Neural cell (in vitro differentiated cells): ENCODE measurements around the gene L3MBTL4. TPM values are rescaled to one million over a fixed set of nuclear protein-coding genes. Genes with fewer than 3 reads are reported as not detected.

Source experiments
- H2AFZ ChIP-seq: fragments of 200-600, 300-800 bp; sonication (generic), shearing (Covaris generic); 2 replicates; pipeline ENCODE4 v1.6.0; 2014; ENCODE audit warnings: low read depth, mild to moderate bottlenecking, antibody characterized with exemption, low read length, moderate library complexity
- H3F3A ChIP-seq: fragments of 200-600 bp; shearing (Covaris generic); 2 replicates; pipeline ENCODE4 v1.6.1; 2016; ENCODE audit warnings: mild to moderate bottlenecking, moderate library complexity, mixed read lengths, antibody characterized with exemption, low read length; ENCODE audit not compliant: insufficient read depth, poor library complexity, severe bottlenecking
- H3K27ac ChIP-seq: fragments of 200-600, 300-800 bp; sonication (generic), shearing (Covaris generic); 2 replicates; pipeline ENCODE4 v1.5.1; 2014; ENCODE audit warnings: mild to moderate bottlenecking, low read length, moderate library complexity
- H3K27me3 ChIP-seq: fragments of 300-800, 200-600 bp; sonication (generic), shearing (Covaris generic); 2 replicates; pipeline ENCODE4 v1.6.0; 2014; ENCODE audit warnings: mild to moderate bottlenecking, low read depth, low read length, moderate library complexity; ENCODE audit not compliant: insufficient read depth
- H3K36me3 ChIP-seq: fragments of 300-800, 200-600 bp; sonication (generic), shearing (Covaris generic); 2 replicates; pipeline ENCODE4 v1.5.1; 2014; ENCODE audit warnings: mild to moderate bottlenecking, antibody characterized with exemption, low read length, moderate library complexity; ENCODE audit not compliant: insufficient read depth
- H3K4me2 ChIP-seq: fragments of 300-800, 200-600 bp; sonication (generic), shearing (Covaris generic); 2 replicates; pipeline ENCODE4 v1.6.0; 2014; ENCODE audit warnings: mild to moderate bottlenecking, low read length
- H3K4me3 ChIP-seq: fragments of 300-800, 200-600 bp; sonication (generic), shearing (Covaris generic); 2 replicates; pipeline ENCODE4 v1.5.1; 2014; ENCODE audit warnings: mild to moderate bottlenecking, low read length, moderate library complexity
- H3K79me2 ChIP-seq: fragments of 200-600 bp; shearing (Covaris generic); replicated peaks from 2 replicates; pipeline ENCODE4 v1.6.0; 2014; ENCODE audit warnings: mild to moderate bottlenecking, low read length, moderate library complexity; ENCODE audit not compliant: insufficient read depth
- H3K9ac ChIP-seq: fragments of 300-800, 200-600 bp; sonication (generic), shearing (Covaris generic); 2 replicates; pipeline ENCODE4 v1.6.1; 2016; ENCODE audit warnings: mild to moderate bottlenecking, low read length, mixed read lengths
- H3K9me2 ChIP-seq: fragments of 200-600 bp; shearing (Covaris generic); 2 replicates; pipeline ENCODE4 v1.6.1; 2016; ENCODE audit warnings: mild to moderate bottlenecking, low read length, mixed read lengths; ENCODE audit not compliant: insufficient read depth
- H3K9me3 ChIP-seq: fragments of 200-600, 300-800 bp; sonication (generic), shearing (Covaris generic); 2 replicates; pipeline ENCODE4 v1.6.1; 2016; ENCODE audit warnings: mild to moderate bottlenecking, mixed run types, low read length, moderate library complexity, mixed read lengths
- H4K20me1 ChIP-seq: fragments of 200-600 bp; shearing (Covaris generic); 2 replicates; pipeline ENCODE4 v1.6.1; 2016; ENCODE audit warnings: mild to moderate bottlenecking, mixed run types; ENCODE audit not compliant: insufficient read depth
- CTCF ChIP-seq: fragments of 450-650 bp; IDR thresholded peaks from 2 replicates; pipeline ENCODE4 v1.5.1; 2014; ENCODE audit warnings: antibody characterized with exemption, mild to moderate bottlenecking, moderate library complexity; ENCODE audit not compliant: poor library complexity, severe bottlenecking
- EP300 ChIP-seq: fragments of 450-650 bp; conservative IDR thresholded peaks from 2 replicates; pipeline ENCODE4 v1.6.1; 2014; ENCODE audit warnings: antibody characterized with exemption, mild to moderate bottlenecking, moderate library complexity; ENCODE audit not compliant: poor library complexity, severe bottlenecking
- EZH2 ChIP-seq: fragments of 200-600, 300-800 bp; shearing (Covaris generic), sonication (generic); IDR thresholded peaks from 2 replicates; pipeline ENCODE4 v1.6.1; 2014; ENCODE audit warnings: antibody characterized with exemption, low read length, borderline replicate concordance, mild to moderate bottlenecking; ENCODE audit not compliant: insufficient read depth, poor library complexity, severe bottlenecking
- MXI1 ChIP-seq: fragments of 450-650 bp; conservative IDR thresholded peaks from 2 replicates; pipeline ENCODE4 v1.6.1; 2014; ENCODE audit warnings: antibody characterized with exemption, mild to moderate bottlenecking; ENCODE audit not compliant: poor library complexity, severe bottlenecking
- POLR2AphosphoS5 ChIP-seq: IDR thresholded peaks from 2 replicates; pipeline ENCODE4 v1.6.1; 2012
- RAD21 ChIP-seq: fragments of 450-650 bp; conservative IDR thresholded peaks from 2 replicates; pipeline ENCODE4 v1.6.1; 2014; ENCODE audit warnings: antibody characterized with exemption, mild to moderate bottlenecking, moderate library complexity
- REST ChIP-seq: IDR thresholded peaks from 2 replicates; pipeline ENCODE4 v1.6.1; 2012; ENCODE audit warnings: borderline replicate concordance
- SMC3 ChIP-seq: fragments of 450-650 bp; conservative IDR thresholded peaks from 2 replicates; pipeline ENCODE4 v1.6.1; 2014; ENCODE audit warnings: antibody characterized with exemption, mild to moderate bottlenecking, moderate library complexity; ENCODE audit not compliant: poor library complexity
- TAF1 ChIP-seq: IDR thresholded peaks from 2 replicates; pipeline ENCODE4 v1.6.1; 2012; ENCODE audit warnings: low read depth
- polyA plus RNA-seq: library from polyadenylated mRNA; depleted of rRNA; stranded (reverse); fragments of >200 nt; gene quantifications from 2 replicates; pipeline ENCODE4 v1.2.3, GENCODE V29; 2014

L3MBTL4 gene
- polyA plus RNA-seq, 1 donor from 2014 or later = 0.90 TPM

- H3K79me2 ChIP-seq = no peaks in the 10 kb centered on the region
- no peaks in the 10 kb centered on the region for H3K27me3 ChIP-seq
- H3K9me2 ChIP-seq = no peaks in the 10 kb centered on the region
- no peaks in the 10 kb centered on the region for H3K9me3 ChIP-seq
- no peak overlapping the region for H3K9ac ChIP-seq
- no peaks in the 10 kb centered on the region for H3K36me3 ChIP-seq
- no peaks in the 10 kb centered on the region for H3F3A ChIP-seq
- no peaks in the 10 kb centered on the region for H4K20me1 ChIP-seq
- no peak overlapping the region for H2AFZ ChIP-seq
- H3K4me2 ChIP-seq = no peak overlapping the region
- TF ChIP-seq EP300 (no peak), POLR2AphosphoS5 (no peak), RAD21 (no peak), EZH2 (no peak), CTCF (no peak), SMC3 (no peak), REST (no peak), MXI1 (no peak), TAF1 (no peak)
- H3K27ac ChIP-seq = no peak overlapping the region
- H3K4me3 ChIP-seq = no peak overlapping the region
These were observed 86.7 kb downstream of the L3MBTL4 start for GRCh38 chr18:6327895-6328620.

- Histone ChIP-seq H4K20me1 (no peaks in the 10 kb centered on the region), H3K79me2 (no peaks in the 10 kb centered on the region), H3K9me2 (no peaks in the 10 kb centered on the region), H2AFZ (no peak overlapping the region), H3K4me3 (no peak overlapping the region), H3K27ac (no peak overlapping the region), H3K9me3 (no peaks in the 10 kb centered on the region), H3K27me3 (no peaks in the 10 kb centered on the region), H3K36me3 (no peaks in the 10 kb centered on the region), H3K4me2 (no peak overlapping the region), H3K9ac (no peak overlapping the region), H3F3A (no peaks in the 10 kb centered on the region)
- TF ChIP-seq EP300 = no peak
- TF ChIP-seq SMC3 = no peak
- no peak for TF ChIP-seq MXI1
- no peak for TF ChIP-seq RAD21
- no peak for TF ChIP-seq EZH2
- no peak for TF ChIP-seq REST
- no peak for TF ChIP-seq TAF1
- no peak for TF ChIP-seq CTCF
- TF ChIP-seq POLR2AphosphoS5 = no peak
These were observed 87.2 kb downstream of the L3MBTL4 start for GRCh38 chr18:6327485-6327884.
